ENCODE measurements around the gene MRPL10.

MRPL10 gene

DNA sequence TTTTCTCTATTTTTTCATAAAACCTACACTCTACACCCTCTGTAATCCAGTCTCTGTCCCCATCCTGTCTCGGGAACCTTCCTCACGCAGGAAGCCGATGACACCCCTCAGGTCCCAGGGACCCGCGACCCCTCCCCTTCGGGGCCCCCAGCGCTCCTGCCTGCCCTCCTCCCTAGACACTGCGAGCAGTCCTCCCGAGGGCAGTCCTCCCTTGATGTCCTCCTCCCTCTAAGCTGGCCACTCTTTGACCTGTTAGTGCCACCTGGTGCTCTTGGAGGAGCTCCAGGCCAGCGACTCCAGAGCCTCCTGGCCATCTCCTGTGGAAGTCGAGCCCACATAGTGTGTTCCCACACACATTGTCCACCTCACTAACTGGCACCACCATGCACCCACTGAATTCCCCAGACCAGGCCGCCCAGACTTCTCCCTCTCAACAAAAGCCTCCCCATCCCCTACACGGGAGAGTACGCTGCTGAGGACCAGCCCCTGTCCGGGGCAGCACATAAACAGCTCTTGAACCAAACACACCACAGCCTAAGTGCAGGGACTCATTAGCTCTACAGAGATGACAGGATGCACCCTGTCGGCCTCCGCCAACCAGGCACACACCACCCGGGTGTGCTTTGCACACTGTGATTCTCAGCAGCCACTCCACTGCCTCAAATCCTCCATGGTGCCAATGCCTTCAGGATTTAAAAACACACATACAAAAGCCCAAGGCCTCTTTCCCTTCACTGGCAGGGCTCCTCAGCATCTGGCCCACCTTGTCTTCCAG is 19.0 kb downstream of the MRPL10 start:
- DNase-seq: no peak

DNA sequence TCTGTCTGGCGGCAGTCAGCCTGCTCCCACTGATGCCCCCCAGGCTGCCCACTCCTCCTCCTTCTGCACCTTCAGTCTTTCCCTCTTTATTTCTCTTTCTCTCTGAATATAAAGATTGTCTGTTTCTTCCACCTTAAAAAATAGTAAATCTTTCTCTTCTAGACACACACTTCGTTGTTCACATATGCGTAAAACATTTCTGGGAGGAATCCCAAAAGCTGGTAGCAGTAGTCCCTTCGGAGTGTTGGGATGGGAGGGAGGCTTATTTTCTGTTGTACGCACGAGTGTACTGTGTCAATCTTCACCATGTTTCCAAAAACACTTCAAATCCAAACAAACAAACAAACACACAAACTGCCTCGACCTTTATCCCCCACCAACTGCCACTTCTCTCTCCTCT is 19.6 kb downstream of the MRPL10 start:
- no peak for DNase-seq

DNA sequence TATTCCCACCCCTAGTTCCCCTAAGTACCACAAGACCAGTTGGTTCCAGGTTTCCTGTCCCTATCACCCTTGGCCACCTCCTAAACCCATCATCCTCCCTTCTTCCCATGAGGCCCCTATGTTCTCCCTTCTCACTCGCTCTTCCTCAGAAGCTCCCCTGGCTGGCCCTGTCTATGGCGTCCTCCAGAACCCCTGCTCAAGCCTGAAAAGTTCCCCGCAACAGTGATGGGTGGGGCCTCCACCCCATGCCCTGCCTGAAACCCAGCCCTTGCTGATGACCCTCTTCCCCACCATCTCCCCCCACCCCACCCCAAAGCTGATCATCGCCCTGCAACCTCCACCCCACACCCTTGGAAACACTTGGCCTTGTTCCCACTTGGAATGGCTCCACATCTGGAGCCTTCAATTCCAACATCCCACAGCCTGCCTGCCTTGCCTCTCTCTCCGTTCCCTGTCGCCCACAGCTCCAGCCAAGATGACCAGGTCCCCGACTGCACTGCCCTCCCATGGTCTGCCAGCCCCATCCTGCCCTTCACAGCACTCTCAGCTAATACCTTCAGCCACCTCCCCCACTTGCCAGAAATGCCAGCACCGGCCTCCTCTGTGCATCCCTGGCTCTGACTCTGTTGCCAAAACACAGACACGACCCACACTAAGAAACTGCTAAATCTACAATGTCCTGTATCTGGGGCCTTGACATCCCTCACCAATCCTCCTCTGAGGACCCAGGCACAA is 20.3 kb downstream of the MRPL10 start:
- DNase-seq: no peak

DNA sequence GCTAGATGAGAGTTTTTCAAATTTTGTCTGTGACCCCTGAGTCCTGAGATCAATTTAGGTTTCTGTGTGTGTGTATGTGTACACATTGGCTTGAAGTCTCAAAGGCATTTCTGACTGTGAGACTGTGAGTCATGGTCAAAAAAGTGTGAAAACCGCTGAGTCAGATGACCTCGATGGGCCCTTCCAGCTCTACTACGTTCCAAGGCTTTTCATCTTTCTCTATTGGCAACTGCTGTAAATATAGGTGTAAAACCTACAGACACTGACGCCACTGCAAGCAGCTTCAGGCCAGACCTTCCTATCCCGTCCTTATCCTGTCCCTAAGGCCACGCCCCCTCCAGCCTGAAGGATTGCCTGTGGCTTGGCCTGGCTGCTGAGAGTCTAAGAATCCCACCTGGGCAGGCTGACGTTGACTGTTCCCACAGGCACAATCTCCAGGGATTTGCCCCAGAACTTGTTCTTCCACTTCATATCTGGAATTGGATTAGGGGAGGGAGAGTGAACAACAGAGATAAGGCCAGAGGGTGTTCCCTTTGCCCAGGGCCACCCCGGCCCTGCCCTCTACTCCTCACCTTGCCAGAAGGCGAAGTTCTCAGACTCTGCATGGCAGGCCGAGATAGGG is 21.0 kb downstream of the MRPL10 start:
- DNase-seq: no peak

DNA sequence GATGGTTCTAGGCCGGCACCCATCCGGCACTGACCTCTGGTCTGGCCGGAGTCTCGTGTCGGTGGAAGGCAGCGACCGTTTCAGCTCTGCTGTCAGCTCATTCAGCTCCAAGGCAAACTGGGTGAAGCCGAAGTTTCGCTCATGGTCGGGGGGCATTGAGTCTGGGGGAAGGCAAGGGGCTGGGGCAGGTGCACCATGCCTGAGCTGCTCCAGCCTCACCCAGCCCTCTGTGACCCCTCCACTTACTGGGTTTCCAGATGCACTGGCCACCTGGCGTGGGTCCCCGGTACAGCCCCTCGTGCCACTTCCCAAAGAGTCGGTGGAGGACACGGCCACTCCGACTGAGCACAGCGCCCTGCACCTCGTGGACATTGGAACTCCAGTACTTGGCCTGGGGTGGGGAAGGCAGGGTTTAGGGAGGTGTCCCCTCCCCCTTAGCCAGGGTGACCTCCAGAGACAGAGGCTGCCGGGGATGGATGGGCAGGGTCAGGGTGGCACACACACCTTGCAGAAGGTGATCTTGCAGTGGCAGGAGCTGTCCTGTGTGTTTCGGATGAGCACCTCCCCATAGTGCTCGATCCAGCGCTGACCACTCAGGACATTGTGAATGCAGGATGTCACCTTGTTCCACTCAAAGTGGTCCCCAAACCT is 22.4 kb downstream of the MRPL10 start:
- no peak for DNase-seq

DNA sequence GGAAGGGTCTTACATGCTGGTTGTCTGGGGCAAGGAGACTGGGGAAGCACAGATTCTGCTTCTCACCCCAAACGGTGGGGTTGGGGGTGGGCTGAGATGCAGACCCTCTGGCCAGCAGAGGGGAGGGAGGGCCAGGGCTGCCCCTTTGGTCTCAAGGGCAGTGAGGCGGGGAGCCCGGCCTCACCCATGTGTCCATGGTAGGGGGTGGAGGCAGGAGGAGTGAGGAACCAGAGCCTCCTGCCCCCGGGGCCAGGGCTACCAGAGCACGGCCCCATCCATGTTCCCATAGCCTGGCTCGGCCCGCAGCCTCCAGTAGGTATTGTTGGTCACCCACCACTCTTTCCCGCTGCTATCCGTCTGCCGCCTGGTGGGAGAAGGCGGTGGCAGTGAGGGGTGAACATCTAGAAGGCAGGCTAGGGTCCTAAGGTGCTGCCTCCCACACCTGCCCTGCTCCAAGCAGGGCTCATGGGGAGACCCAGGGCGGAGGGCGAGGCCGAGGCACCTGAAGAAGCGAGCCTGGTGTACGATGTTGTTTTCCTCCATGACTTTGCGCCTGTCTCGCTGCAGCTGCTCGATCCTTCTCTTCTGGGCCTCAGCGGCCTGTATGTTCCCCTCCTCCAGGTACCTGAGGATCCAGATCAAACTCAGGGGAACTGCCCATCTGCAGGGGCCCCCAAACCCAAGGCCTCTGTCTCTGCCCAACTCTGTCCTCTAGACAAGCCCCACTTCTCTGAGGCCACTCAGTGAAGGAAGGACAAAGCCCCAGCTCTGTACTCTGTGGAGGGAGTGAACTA is 23.1 kb downstream of the MRPL10 start:
- DNase-seq: no peak

DNA sequence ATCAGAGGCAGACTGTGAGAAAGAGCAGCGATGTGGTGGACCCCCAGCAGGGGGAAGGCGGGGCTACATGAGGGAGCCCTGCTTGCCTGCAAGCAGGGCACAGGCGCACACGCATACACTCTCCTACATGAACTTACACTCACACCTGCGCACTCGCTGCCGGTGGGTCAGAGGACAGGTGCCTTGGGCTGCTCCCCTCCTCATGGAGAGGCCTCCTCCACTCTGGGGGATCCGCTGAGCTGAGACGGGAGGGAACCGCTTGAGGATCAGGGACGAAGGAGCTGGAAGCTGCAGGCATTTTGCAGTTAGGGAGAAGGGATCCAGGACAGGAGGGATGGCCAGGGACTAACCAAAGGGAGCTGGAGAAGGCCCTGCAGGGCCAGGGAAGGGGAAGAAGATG is 23.9 kb downstream of the MRPL10 start:
- DNase-seq: no peak

DNA sequence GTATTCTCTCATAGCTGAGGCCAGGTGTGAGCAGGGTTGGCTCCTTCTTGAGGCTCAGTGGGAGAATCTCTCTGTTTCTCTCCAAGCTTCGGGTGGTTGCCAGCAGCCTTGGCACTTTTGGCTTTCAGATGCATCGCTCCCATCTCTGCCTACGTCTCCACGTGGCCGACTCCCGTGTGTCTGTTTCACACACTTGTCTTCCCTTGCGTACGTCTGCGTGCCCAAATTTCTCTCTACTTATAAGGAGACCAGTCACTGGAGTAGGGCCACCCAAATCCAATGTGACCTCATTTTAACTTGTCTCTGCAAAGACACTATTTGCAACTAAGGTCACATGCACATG is 24.5 kb downstream of the MRPL10 start:
- no peak for DNase-seq

DNA sequence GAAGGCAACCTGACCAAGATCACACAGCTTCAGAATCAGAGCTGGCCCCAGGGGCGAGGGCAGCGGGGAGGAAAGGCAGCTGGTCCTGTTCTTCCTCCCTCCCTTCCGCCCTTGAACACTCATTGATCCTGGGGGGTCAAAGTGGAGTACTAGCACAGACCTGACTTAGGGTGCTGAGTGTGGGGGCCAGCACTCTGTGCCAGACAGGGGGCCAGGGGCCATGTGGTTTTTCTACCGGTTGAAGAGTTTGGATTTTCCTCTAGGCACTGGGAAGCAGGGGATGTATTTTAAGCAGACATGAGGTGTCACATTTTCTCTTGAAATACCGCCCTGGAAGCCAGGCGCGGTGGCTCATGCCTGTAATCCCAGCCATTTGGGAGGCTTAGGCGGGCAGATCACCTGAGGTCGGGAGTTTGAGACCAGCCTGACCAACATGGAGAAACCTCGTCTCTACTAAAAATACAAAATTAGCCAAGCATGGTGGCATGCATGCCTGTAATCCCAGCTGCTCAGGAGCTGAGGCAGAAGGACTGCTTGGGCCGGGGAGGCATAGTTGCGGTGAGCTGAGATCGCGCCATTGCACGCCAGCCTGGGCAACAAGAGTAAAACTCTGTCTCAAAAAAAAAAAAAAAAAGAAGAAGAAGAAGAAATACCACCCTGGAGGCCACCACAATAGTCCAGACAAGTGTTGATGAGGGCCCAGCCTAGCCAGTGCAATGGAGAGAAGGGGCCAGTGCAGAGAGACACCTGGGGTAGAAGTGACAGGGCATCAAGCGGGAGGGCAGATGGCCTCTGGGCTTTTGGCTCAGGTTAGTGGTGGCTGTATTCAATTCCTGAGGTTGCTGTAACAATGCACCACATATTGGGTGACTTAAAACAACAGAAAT is 25.1 kb downstream of the MRPL10 start:
- no peak for DNase-seq

DNA sequence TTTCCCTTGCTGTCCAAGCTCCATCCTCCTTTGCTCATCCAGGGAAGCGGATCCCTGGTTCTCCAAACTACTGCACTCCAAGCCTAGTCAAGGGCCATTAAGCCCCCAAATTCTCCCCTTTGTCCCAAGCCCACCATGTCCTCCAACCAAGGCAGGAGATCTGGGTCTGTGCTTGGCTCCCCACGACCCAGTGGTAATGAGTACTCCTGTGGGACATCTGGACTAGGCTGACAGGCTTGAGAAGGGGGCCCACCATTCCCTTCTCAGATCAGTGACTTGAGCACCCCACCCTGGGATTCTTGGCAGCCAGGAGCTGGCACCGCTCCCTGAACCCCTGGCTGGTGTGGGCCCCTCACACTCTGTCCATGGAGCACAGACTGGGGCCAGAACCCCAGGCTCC is 26.9 kb downstream of the MRPL10 start:
- no peak for DNase-seq

DNA sequence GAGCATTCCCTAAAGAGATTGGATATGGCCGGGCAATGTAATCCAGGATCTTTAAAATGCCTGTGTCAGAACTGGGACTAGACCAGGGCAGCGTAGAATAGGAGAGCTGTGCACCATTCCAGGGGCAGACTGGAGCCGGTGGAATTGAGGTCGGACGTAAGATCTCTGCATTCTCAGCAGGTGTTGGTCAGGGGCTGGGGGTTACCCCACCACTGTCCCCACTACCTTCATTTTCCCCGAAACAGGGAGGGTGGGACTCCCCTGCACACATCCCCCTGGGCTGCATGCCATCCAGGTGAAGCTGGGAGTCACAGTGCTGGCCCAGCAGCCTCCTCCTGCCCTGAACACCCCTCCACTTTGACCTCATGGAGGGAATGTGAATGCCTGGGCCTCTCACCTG is 27.6 kb downstream of the MRPL10 start:
- DNase-seq: no peak

DNA sequence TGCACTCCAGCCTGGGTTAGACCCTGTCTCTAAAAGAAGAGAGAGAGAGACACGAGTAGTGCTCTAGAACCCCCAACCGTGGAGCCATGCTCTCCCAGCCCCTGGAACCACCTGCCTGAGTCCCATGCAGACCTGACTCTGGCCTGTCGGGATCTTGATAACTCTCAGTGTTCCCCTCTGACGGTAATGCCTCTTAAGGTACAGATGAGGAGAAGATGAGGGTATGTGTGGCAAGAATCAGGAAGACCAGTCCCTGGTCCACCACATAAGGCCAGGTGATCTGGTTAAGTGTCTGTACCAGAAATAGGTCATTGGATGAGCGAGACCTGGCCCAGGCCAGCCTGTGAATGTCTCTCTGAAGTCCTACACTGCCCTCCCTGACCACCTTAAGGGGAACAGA is 28.1 kb downstream of the MRPL10 start:
- DNase-seq: no peak

DNA sequence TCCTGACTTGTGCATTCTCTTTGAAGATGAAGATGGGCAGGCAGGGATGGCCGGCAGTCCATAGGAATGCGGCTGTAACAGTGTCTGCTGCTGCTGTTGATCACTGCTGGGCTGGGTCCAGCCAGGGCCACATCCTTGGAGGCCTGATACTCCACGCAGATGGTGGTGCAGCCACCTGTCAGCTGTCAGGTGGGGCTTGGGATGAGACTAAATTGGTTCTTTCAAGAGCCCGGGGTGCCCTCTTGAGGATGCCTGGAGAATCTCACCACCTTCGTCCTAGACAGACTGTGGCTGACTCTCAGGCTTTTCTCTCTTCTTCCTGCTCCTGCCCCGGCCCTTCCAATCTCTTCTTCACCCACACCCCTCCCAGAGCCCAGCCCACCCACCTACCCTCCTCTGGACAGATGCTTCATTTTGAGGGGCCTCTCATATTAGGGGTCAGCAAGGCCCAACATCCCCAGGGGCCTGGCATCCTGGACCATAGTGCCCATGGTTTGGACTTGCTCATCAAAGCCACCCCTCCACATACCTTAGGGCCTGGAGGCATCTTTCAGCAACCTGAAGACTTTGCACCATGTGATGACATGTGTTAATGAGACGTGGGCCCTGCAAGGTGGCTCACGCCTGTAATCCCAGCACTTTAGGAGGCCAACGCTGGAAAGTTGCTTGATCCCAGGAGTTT is 28.9 kb downstream of the MRPL10 start:
- no peak for DNase-seq

DNA sequence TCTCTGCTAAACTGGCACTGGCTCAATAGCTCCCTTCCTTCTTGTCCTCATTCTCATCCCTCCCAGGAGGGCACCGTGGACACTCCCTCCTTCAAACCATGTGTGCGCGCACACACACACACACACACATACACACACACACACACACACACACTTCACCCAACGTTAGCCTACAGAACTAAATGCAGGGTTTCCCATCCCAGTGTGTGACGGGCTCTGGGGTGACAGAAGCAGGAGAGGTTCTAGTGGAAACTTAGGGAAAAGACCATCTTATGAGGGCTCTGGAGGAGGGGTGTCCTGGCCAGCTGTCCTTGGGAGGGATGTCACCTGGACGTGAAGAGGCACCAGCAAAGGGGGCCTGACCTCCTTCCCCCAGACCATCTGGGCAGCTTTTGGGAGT is 29.4 kb downstream of the MRPL10 start:
- DNase-seq: no peak

DNA sequence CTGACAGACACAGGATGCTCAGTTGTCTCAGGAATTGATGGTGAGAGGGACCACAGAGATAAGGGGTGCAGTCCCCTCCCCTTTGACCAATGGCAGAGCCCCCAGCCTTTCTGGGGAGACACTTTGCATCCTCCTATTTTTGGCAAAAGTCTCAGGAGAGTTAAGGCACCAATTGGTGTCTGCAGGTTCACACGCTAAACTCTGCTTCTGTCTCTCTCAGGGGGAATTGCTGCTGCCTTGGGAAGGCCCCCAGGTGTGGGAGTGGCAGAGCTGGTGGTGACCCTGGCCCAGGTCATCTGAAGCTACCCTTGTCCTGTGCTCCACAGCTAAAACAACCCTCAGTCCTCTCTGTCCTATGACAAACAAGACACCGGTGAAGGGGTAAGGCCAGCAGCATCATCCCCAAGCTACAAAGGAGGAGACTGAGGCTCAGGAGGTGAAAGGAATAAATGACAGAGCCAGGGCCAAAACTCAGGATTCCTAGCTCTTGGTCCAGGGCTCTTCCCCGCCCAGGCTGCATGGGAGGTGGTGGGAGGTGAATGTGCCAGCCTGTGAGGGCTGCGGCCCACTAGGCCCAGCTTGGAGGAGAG is 30.1 kb downstream of the MRPL10 start:
- DNase-seq: no peak

DNA sequence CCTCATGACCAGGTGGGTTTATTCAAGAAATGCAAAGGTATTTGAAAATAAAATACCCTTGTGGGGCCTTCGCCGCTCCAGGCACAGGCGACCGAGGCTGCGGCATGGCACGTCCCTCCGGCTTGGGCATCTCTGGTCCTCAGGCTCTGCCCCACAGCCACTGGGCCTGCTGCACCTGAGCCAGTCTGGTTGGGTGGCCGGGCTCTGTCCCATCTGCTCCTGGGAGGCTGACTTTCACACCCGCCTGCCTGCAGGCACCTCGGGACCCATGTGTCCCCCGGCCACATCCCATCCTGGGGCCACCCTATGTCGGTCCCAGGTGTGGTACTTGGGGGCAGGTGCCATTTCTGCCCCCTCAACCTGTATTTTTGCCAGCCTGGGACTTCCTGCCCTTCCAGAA is 30.7 kb downstream of the MRPL10 start:
- DNase-seq: no peak

DNA sequence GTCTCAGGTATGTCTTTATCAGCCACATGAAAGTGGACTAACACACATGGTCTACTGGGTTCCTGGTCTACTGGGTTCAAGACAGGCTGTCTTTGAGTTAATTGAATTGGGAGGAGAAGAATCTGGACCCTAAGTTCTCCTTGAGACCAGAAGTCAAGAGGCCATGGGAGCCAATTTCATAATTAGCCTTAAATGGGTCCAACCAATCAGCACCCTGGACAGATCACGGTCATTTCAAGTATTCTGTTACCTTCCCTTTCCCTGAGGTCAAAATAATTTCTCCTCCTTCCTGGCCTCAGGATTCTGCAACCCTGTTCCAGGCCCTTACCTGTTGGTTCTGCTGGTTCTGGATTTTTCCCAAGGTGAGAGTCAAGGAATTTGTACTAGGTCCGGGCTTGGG is 33.5 kb downstream of the MRPL10 start:
- no peak for DNase-seq

DNA sequence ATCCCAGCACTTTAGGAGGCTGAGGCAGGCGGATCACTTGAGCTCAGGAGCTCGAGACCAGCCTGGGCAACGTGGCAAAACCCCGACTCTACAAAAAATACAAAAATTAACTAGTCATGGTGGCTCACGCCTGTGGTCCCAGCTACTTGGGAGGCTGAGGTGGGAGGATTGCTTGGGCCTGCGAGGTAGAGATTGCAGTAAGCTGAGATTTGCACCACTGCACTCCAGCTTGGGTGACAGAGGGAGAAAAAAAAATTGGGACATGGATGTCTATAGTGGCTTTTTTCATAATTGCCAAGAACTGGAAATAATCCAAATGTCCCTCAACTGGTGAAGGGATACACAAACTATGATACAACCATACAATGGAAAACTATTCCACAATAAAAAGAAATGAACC is 38.4 kb downstream of the MRPL10 start:
- DNase-seq: no peak

DNA sequence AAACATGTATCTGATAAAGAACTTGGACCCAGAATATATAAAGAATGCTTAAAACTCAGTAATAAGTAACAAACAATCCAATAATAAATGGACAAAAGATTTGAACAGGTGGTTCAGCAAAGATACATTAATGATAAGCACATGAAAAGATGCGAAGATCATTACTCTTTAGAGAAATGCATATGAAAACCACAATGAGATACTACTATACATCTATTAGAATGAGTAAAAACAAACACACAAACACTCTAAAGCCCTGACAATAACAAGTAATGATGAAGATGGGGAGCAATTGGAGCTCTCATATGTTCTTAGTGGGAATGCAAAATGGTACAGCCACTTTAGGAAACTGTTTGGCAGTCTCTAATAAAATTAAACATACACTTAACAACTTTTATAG is 38.9 kb downstream of the MRPL10 start:
- DNase-seq: no peak

DNA sequence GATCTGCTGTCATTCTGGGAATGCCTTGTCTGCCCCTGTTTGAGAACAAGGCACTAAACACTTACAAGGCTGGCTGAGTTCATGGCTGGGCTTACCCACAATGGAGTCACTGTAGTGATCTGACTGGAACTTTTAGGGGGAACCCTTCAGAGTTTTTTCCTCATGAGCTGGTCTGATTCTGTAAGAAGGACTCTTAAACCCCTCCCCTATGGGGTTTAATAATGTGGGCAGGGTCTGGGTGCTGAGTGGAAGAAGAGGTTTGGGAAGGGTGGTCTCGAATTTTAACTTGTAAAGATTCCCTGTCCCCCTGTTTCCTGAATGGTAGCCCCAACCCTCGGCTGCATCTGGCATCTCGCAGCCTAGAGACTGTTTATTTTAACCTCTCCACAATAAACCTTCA is 40.3 kb downstream of the MRPL10 start:
- no peak for DNase-seq
